H1 (cell line): ENCODE results near the gene LPP. TPM values are rescaled to one million over a fixed set of nuclear protein-coding genes. Genes with fewer than 3 reads are reported as not detected.

Experiments
- CTCF ChIA-PET: fragments of 300-600 bp; sonication (Branson Sonifier 250); formaldehyde crosslinking; loops from one replicate; lab custom pipeline; 2021; ENCODE audit not compliant: partially characterized antibody; lab: Charles Lee
- POLR2A ChIA-PET: fragments of 300-600 bp; sonication (Branson Sonifier 250); formaldehyde crosslinking; loops from one replicate; lab custom pipeline; 2021; ENCODE audit warnings: inconsistent platforms; ENCODE audit not compliant: partially characterized antibody; lab: Charles Lee
- DNase-seq, 2 experiments: peaks; one replicate each; pipeline versions ENCODE4 v3.0.0 to v3.0.0-alpha.2; 2010 to 2022; ENCODE audit warnings: low spot score in 2 of 2, low read depth in 1 of 2, mixed read lengths in 1 of 2
- FAIRE-seq: peaks from 2 replicates; lab custom pipeline; 2011; peaks lifted over from hg19 to GRCh38; lab: Jason Lieb, UNC
- H2AFZ ChIP-seq: 2 replicates; pipeline ENCODE4 v1.8.1; 2012; ENCODE audit warnings: low read length, inconsistent platforms
- H2AK5ac ChIP-seq: 2 replicates; pipeline ENCODE4 v1.6.1; 2013; ENCODE audit warnings: low read depth, low read length
- H2BK120ac ChIP-seq: replicated peaks from 2 replicates; pipeline ENCODE3; 2013; ENCODE audit warnings: low read depth, low read length, inconsistent platforms
- H2BK12ac ChIP-seq: 2 replicates; pipeline ENCODE4 v1.6.1; 2013; ENCODE audit warnings: low read depth, low read length
- H2BK15ac ChIP-seq: 2 replicates; pipeline ENCODE4 v1.6.1; 2013; ENCODE audit warnings: low read length
- H2BK20ac ChIP-seq: 2 replicates; pipeline ENCODE4 v1.6.1; 2013; ENCODE audit warnings: low read length
- H2BK5ac ChIP-seq: 2 replicates; pipeline ENCODE4 v1.6.1; 2013; ENCODE audit warnings: low read depth, low read length
- H3K14ac ChIP-seq: 2 replicates; pipeline ENCODE4 v1.6.1; 2013; ENCODE audit warnings: inconsistent platforms; ENCODE audit not compliant: insufficient read length
- H3K18ac ChIP-seq: 2 replicates; pipeline ENCODE4 v1.6.1; 2013; ENCODE audit warnings: low read length; ENCODE audit errors: extremely low read depth
- H3K23ac ChIP-seq: 2 replicates; pipeline ENCODE4 v1.6.1; 2013; ENCODE audit warnings: inconsistent platforms; ENCODE audit not compliant: insufficient read length
- H3K23me2 ChIP-seq: 2 replicates; pipeline ENCODE4 v1.6.1; 2013; ENCODE audit warnings: low read depth, low read length
- H3K27ac ChIP-seq: 2 replicates; pipeline ENCODE4 v1.6.1; 2011; ENCODE audit warnings: low read depth, low read length, inconsistent platforms
- H3K27me3 ChIP-seq, 4 experiments: replicated peaks in 1 of 4; 1 replicate in 1 of 4; 2 replicates in 3 of 4; pipeline versions ENCODE4 v1.6.1 to v1.8.1; 2011 to 2013; ENCODE audit warnings: low read length in 3 of 4, mild to moderate bottlenecking in 3 of 4, inconsistent platforms in 2 of 4, mixed read lengths in 2 of 4, moderate library complexity in 1 of 4; ENCODE audit not compliant: control insufficient read depth in 3 of 4, insufficient read depth in 3 of 4; ENCODE audit errors: extremely low read depth in 1 of 4
- H3K36me3 ChIP-seq, 4 experiments: 2 replicates each; pipeline versions ENCODE4 v1.6.1 to v1.8.1; 2011 to 2013; ENCODE audit warnings: mild to moderate bottlenecking in 4 of 4, low read length in 3 of 4, moderate library complexity in 2 of 4, control low read depth in 1 of 4, inconsistent platforms in 1 of 4; ENCODE audit not compliant: insufficient read depth in 4 of 4, control insufficient read depth in 2 of 4
- H3K4ac ChIP-seq: replicated peaks from 2 replicates; pipeline ENCODE3; 2013; ENCODE audit warnings: low read length, low read depth, mixed read lengths, inconsistent platforms; ENCODE audit not compliant: insufficient read length
- H3K4me1 ChIP-seq, 4 experiments: replicated peaks in 1 of 4; 1 replicate in 1 of 4; 2 replicates in 3 of 4; pipeline versions ENCODE4 v1.6.1 to v1.8.1; 2011 to 2013; ENCODE audit warnings: low read length in 3 of 4, inconsistent platforms in 2 of 4, mixed read lengths in 1 of 4; ENCODE audit not compliant: insufficient read depth in 4 of 4, control insufficient read depth in 3 of 4
- H3K4me2 ChIP-seq, 2 experiments: 2 replicates each; pipeline versions ENCODE4 v1.6.1 to v1.8.1; 2011 to 2013; ENCODE audit warnings: low read depth in 2 of 2, low read length in 2 of 2, control low read depth in 1 of 2, inconsistent platforms in 1 of 2, mild to moderate bottlenecking in 1 of 2; ENCODE audit not compliant: insufficient read depth in 1 of 2
- H3K4me3 ChIP-seq, 4 experiments: fragments of 200-600, 300-600 bp in 1 of 4; sonication (generic), shearing (Covaris generic), sonication (Bioruptor Twin) in 1 of 4; 2 replicates each; pipeline versions ENCODE4 v1.5.1 to v1.8.1; 2011 to 2016; ENCODE audit warnings: low read length in 4 of 4, low read depth in 3 of 4, control low read depth in 2 of 4, inconsistent platforms in 2 of 4, mild to moderate bottlenecking in 2 of 4, mixed read lengths in 1 of 4, moderate library complexity in 1 of 4; ENCODE audit not compliant: insufficient read depth in 2 of 4; ENCODE audit errors: extremely low read depth in 1 of 4
- H3K56ac ChIP-seq: replicated peaks from 2 replicates; pipeline ENCODE3; 2013; ENCODE audit warnings: low read depth, mild to moderate bottlenecking, mixed read lengths, low read length, inconsistent platforms; ENCODE audit not compliant: insufficient read length
- H3K79me1 ChIP-seq: 2 replicates; pipeline ENCODE4 v1.6.1; 2013; ENCODE audit warnings: low read depth, low read length, control low read depth
- H3K79me2 ChIP-seq, 2 experiments: 2 replicates each; pipeline versions ENCODE4 v1.6.1 to v1.8.1; 2012 to 2013; ENCODE audit warnings: low read length in 2 of 2, mild to moderate bottlenecking in 2 of 2, inconsistent platforms in 1 of 2; ENCODE audit not compliant: insufficient read depth in 2 of 2, control insufficient read depth in 1 of 2
- H3K9ac ChIP-seq, 4 experiments: replicated peaks in 1 of 4; 1 replicate in 1 of 4; 2 replicates in 3 of 4; pipeline versions ENCODE4 v1.6.1 to v1.8.1; 2011 to 2013; ENCODE audit warnings: low read depth in 3 of 4, low read length in 3 of 4, control low read depth in 2 of 4, mild to moderate bottlenecking in 2 of 4, moderate library complexity in 2 of 4, inconsistent platforms in 1 of 4; ENCODE audit errors: extremely low read depth in 1 of 4
- H3K9me3 ChIP-seq, 2 experiments: 2 replicates each; pipeline versions ENCODE4 v1.6.1 to v1.8.1; 2012 to 2013; ENCODE audit warnings: mild to moderate bottlenecking in 2 of 2, moderate library complexity in 2 of 2, control low read depth in 1 of 2, inconsistent platforms in 1 of 2, low read depth in 1 of 2, low read length in 1 of 2, mixed read lengths in 1 of 2; ENCODE audit not compliant: insufficient read depth in 2 of 2
- H4K20me1 ChIP-seq, 2 experiments: replicated peaks in 1 of 2; 2 replicates each; pipeline versions ENCODE3 to v1.8.1; 2011 to 2013; ENCODE audit warnings: inconsistent platforms in 2 of 2, low read length in 2 of 2, mild to moderate bottlenecking in 1 of 2; ENCODE audit not compliant: insufficient read depth in 2 of 2, control insufficient read depth in 1 of 2
- H4K5ac ChIP-seq: 2 replicates; pipeline ENCODE4 v1.6.1; 2013; ENCODE audit warnings: low read length, low read depth, mixed read lengths, inconsistent platforms; ENCODE audit not compliant: insufficient read length
- H4K8ac ChIP-seq: 2 replicates; pipeline ENCODE4 v1.8.0; 2013; ENCODE audit warnings: mild to moderate bottlenecking, moderate library complexity, low read length, inconsistent platforms; ENCODE audit not compliant: insufficient read depth; ENCODE audit errors: extremely low read depth
- H4K91ac ChIP-seq: replicated peaks from 2 replicates; pipeline ENCODE3; 2013; ENCODE audit warnings: low read length, mixed read lengths, inconsistent platforms; ENCODE audit not compliant: insufficient read length
- BACH1 ChIP-seq: IDR thresholded peaks from 2 replicates; pipeline ENCODE4 v1.6.1; 2012; ENCODE audit warnings: low read length, improper control_type of control experiment
- CEBPB ChIP-seq: IDR thresholded peaks from 2 replicates; pipeline ENCODE4 v1.6.1; 2012; ENCODE audit warnings: low read depth, low read length
- CHD2 ChIP-seq: IDR thresholded peaks from 2 replicates; pipeline ENCODE4 v1.6.1; 2012; ENCODE audit warnings: low read length, improper control_type of control experiment
- EP300 ChIP-seq, 2 experiments: IDR thresholded peaks; 1 replicate in 1 of 2; 2 replicates in 1 of 2; pipeline ENCODE4 v1.6.1; 2011 to 2012; ENCODE audit warnings: low read depth in 2 of 2, low read length in 2 of 2, mild to moderate bottlenecking in 2 of 2, borderline replicate concordance in 1 of 2, inconsistent platforms in 1 of 2, moderate library complexity in 1 of 2
- FOSL1 ChIP-seq: IDR thresholded peaks from 2 replicates; pipeline ENCODE4 v1.6.1; 2011; ENCODE audit warnings: mild to moderate bottlenecking, low read depth, low read length, moderate library complexity; ENCODE audit not compliant: insufficient read depth
- KDM1A ChIP-seq: fragments of 200-600, 300-600 bp; sonication (generic); IDR thresholded peaks from 2 replicates; pipeline ENCODE4 v1.7.1; 2016; ENCODE audit warnings: mild to moderate bottlenecking, low read length, borderline replicate concordance
- NANOG ChIP-seq: IDR thresholded peaks from 2 replicates; pipeline ENCODE4 v1.6.1; 2011; ENCODE audit warnings: low read length, low read depth, mild to moderate bottlenecking, inconsistent platforms; ENCODE audit not compliant: insufficient read depth, poor library complexity, severe bottlenecking
- NRF1 ChIP-seq: IDR thresholded peaks from 2 replicates; pipeline ENCODE4 v1.6.1; 2011; ENCODE audit warnings: mild to moderate bottlenecking, low read depth, low read length, improper control_type of control experiment
- POLR2AphosphoS5 ChIP-seq: IDR thresholded peaks from 2 replicates; pipeline ENCODE4 v1.6.1; 2011; ENCODE audit warnings: low read depth, low read length
- RXRA ChIP-seq: IDR thresholded peaks from 2 replicates; pipeline ENCODE4 v1.6.1; 2011; ENCODE audit warnings: low read depth, mild to moderate bottlenecking, low read length, moderate library complexity; ENCODE audit not compliant: insufficient read depth
- SIRT6 ChIP-seq: IDR thresholded peaks from one replicate; pipeline ENCODE4 v1.7.1; 2012; ENCODE audit warnings: low read length, inconsistent platforms
- SP2 ChIP-seq: IDR thresholded peaks from 2 replicates; pipeline ENCODE4 v1.6.1; 2012; ENCODE audit warnings: mild to moderate bottlenecking, low read length, inconsistent platforms
- SP4 ChIP-seq: IDR thresholded peaks from 2 replicates; pipeline ENCODE4 v1.6.1; 2012; ENCODE audit warnings: low read length, inconsistent platforms
- TEAD4 ChIP-seq: IDR thresholded peaks from 2 replicates; pipeline ENCODE4 v1.6.1; 2012; ENCODE audit warnings: low read depth, low read length, inconsistent platforms, mixed read lengths
- WGBS, 2 experiments: shearing (Covaris generic) in 1 of 2; methylation state at CpG; one replicate each; pipeline versions ENCODE4 v1.1.6 to v1.1.7; 2013 to 2015; ENCODE audit warnings: low lambda C conversion rate in 2 of 2, mixed read lengths in 2 of 2, inconsistent platforms in 1 of 2, low coverage in 1 of 2, missing lambda C conversion rate in 1 of 2; ENCODE audit not compliant: insufficient replicate concordance in 2 of 2, insufficient coverage in 1 of 2, insufficient read length in 1 of 2; ENCODE audit errors: extremely low coverage in 1 of 2, missing lambda C conversion rate in 1 of 2; 5-methylcytosine and 5-hydroxymethylcytosine counted together
- polyA plus RNA-seq, 7 experiments: library from polyadenylated mRNA; depleted of rRNA in 3 of 7; stranded (reverse) in 5 of 7; unstranded in 2 of 7; fragments of >200 nt in 5 of 7; fragments of 200-250 nt in 2 of 7; gene quantifications; 1 replicate in 5 of 7; 2 replicates in 1 of 7; 4 replicates in 1 of 7; pipeline versions ENCODE4 v1.2.1 to v1.2.3, GENCODE V29; 2011 to 2013; ENCODE audit warnings: missing spikeins in 2 of 7, mixed read lengths in 2 of 7
- total RNA-seq: library from RNA; stranded (reverse); fragmentation: NEBNext Ultra II Directional; extraction: Animal tissue kit (Norgen Biotek cat#: 25700); gene quantifications from 2 replicates; pipeline ENCODE4 v1.2.1, GENCODE V29; 2021
- TF ChIP-seq, protein P1 (sequence below): IDR thresholded peaks from 2 replicates; pipeline ENCODE4 v1.6.1; 2012; ENCODE audit warnings: inconsistent platforms

The LPP gene
- total and polyA plus RNA-seq, 2 of the 8 experiments (the other 6 are each of a cell fraction or from before 2014, with no cell fraction given) = 10.0 to 53.3 TPM

DNA sequence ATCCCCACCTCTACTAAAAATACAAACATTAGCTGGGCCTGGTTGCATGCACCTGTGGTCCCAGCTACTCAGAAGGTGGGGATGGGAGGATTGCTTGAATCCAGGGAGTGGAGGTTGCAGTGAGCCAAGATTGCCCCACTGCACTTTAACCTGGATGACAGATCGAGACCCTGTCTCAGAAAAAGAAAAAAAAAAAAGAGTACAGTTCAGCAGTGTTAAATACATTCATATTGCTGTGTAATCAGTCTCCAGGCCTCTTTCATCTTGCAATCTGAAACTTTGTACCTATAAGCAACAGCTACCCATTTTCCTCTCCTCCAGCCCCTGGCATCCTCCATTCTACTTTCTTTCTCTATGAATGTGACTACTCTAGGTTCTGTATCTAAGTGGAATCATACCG lies 61.2 kb downstream of the LPP start:
- H3K79me2 ChIP-seq = peaks cover 3 to 20% of the 10 kb centered on the region in 2 experiments; a peak in 2 of 4 replicates
- FAIRE-seq = no peak
- WGBS, 2 experiments = 100% methylated on average over 2 of the region's 2 CpGs; no CpG with 5 or more reads in 1 of the 2 experiments
- TF ChIP-seq NRF1 (no peak), NANOG (no peak), RXRA (no peak), BACH1 (no peak), TEAD4 (no peak), SP2 (no peak), SP4 (no peak), KDM1A (no peak), CEBPB (no peak), CHD2 (no peak), POLR2AphosphoS5 (no peak), SIRT6 (no peak), FOSL1 (no peak), EP300 (IDR thresholded peaks at IDR 0.05; ENCODE audit: borderline replicate concordance in 1 of 2, low read depth in 2 of 2, low read length in 2 of 2) (no peak)
- TF ChIP-seq, protein P1, sequence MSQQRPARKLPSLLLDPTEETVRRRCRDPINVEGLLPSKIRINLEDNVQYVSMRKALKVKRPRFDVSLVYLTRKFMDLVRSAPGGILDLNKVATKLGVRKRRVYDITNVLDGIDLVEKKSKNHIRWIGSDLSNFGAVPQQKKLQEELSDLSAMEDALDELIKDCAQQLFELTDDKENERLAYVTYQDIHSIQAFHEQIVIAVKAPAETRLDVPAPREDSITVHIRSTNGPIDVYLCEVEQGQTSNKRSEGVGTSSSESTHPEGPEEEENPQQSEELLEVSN = no peak

More for the DNA sequence above, 61.2 kb downstream of the LPP start:
- no peak overlapping the region for H2BK12ac ChIP-seq
- no peaks in the 10 kb centered on the region for H3K9me3 ChIP-seq
- no peak overlapping the region for H3K9ac ChIP-seq
- no peak overlapping the region for H3K27ac ChIP-seq
- POLR2A ChIA-PET = no interaction called here
- no peak overlapping the region for H3K23ac ChIP-seq
- H3K36me3 ChIP-seq = no peaks in the 10 kb centered on the region; a peak in 1 of 8 replicates
- H3K23me2 ChIP-seq = no peaks in the 10 kb centered on the region; the same call in 1 of the 2 replicates
- H3K14ac ChIP-seq = no peak overlapping the region
- H2BK5ac ChIP-seq = no peak overlapping the region
- no peak overlapping the region for H2AFZ ChIP-seq
- no peak overlapping the region for H3K4me3 ChIP-seq
- no peak overlapping the region for H3K56ac ChIP-seq
- H4K8ac ChIP-seq = no peak overlapping the region
- no peak overlapping the region; a peak in 1 of 4 replicates for H3K4me2 ChIP-seq
- no peaks in the 10 kb centered on the region for H3K27me3 ChIP-seq
- CTCF ChIA-PET = interaction anchor here (0.6 to 2.9 kb wide), 5 partner anchors 9 to 475 kb away, joined by 3 to 9 read pairs (median 4); no protein-coding TSS in a partner anchor
- H4K5ac ChIP-seq = no peak overlapping the region
- no peak overlapping the region for H2BK15ac ChIP-seq
- H3K79me1 ChIP-seq = no peaks in the 10 kb centered on the region; the same call in 1 of the 2 replicates
- no peaks in the 10 kb centered on the region for H4K20me1 ChIP-seq
- no peak overlapping the region for H2BK120ac ChIP-seq
- no peak overlapping the region for H3K4ac ChIP-seq
- no peak overlapping the region for H3K18ac ChIP-seq
- peaks cover 0 to 14% (median 5%) of the 10 kb centered on the region in 4 experiments; a peak in 4 of 7 replicates for H3K4me1 ChIP-seq
- H2AK5ac ChIP-seq = no peak overlapping the region
- no peak overlapping the region for H2BK20ac ChIP-seq
- DNase-seq = no peak
- H4K91ac ChIP-seq = no peak overlapping the region
